NT2/D1 (cell line): ENCODE data around the gene ZNF862.

Experiments
- SUZ12 ChIP-seq: IDR thresholded peaks from 2 replicates; pipeline ENCODE4 v1.6.1; 2011; ENCODE audit not compliant: insufficient read length, insufficient read depth; ENCODE audit errors: extremely low read depth
- YY1 ChIP-seq: IDR thresholded peaks from 2 replicates; pipeline ENCODE4 v1.6.1; 2011; ENCODE audit not compliant: insufficient read length, insufficient read depth
- ZNF274 ChIP-seq: IDR thresholded peaks from 2 replicates; pipeline ENCODE4 v1.6.1; 2011; ENCODE audit warnings: mild to moderate bottlenecking, low read depth, low read length

DNA sequence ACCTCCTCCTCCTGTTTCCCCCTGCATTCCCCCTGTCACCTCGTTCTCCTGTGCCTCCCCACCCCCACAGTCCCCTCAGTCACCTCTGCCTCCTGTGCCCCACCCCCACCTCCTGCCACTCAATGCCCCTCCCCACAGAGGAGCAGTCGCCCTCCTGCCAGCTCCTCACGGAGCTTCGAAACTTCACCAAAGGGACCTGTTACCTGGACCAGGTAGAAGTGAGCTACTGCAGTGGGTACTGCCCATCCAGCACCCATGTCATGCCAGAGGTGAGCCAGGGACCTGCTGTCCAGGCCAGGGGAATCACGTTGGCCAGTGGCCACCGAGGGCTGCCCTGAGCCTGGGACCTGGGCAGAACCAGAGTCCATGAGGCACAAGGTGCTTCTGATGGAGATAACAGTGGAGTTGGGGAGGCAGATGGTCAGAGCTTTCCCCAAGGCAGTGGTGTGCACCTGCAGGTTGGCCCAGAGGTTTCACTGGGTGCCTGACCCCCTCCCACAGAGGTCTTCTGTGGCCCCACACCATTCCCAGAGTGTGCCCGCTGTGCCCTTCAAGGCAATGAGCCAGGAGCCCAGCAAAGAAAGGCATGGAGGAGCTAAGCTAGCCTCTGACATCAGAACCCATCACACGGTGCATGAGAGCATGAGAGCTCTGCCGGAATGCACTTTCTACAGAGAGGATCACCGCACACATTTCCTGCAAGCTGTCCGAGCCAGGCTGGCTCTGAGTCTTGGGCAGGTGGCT, 7.0 kb upstream of the ZNF862 start:
- TF ChIP-seq YY1 (no peak), SUZ12 (no peak), ZNF274 (no peak)
